HG02623 (cell line): ENCODE measurements around the gene ARL8B.
A peak's percentile ranks its signal among the peaks of the same experiment; 100 is the strongest.

Source experiments
- ATAC-seq: cut with Tn5 transposase; IDR thresholded peaks from one replicate; pipeline ENCODE4 v1.9.1; 2021; ENCODE audit warnings: moderate library complexity; ENCODE audit not compliant: unreplicated experiment

ARL8B gene

GRCh38 chr3:5185093-5185673, 63.1 kb downstream of the ARL8B start:
- ATAC-seq, result no peak

GRCh38 chr3:5186089-5186857, 64.2 kb downstream of the ARL8B start:
- ATAC-seq, result peak; percentile 4

- no peak for ATAC-seq
Observed at GRCh38 chr3:5186858-5187155, 64.7 kb downstream of the ARL8B start.

GRCh38 chr3:5187156-5187919, 65.2 kb downstream of the ARL8B start, which contains the start of gene EDEM1:
EDEM1 (plus strand) TSS chr3:5187707; CDS start chr3:5187806, 99 bp downstream.
- ATAC-seq, result peak; percentile 79

GRCh38 chr3:5187920-5188418, 65.9 kb downstream of the ARL8B start:
- peak; percentile 10 for ATAC-seq

- ATAC-seq, result no peak
Observed at GRCh38 chr3:5188419-5189221, 66.5 kb downstream of the ARL8B start.

- no peak for ATAC-seq
Observed at GRCh38 chr3:5190147-5190791, 68.2 kb downstream of the ARL8B start.

- ATAC-seq, result no peak
Observed at GRCh38 chr3:5191555-5192304, 69.6 kb downstream of the ARL8B start.

- no peak for ATAC-seq
Observed at GRCh38 chr3:5192571-5193365, 70.7 kb downstream of the ARL8B start.

GRCh38 chr3:5194341-5194740, 72.2 kb downstream of the ARL8B start:
- no peak for ATAC-seq

- peak; percentile 31 for ATAC-seq
Observed at GRCh38 chr3:5194801-5195509, 72.9 kb downstream of the ARL8B start.

- ATAC-seq, result no peak
Observed at GRCh38 chr3:5195605-5196004, 73.5 kb downstream of the ARL8B start.

GRCh38 chr3:5197022-5197421, 74.9 kb downstream of the ARL8B start:
- no peak for ATAC-seq

- ATAC-seq, result peak; percentile 74
Observed at GRCh38 chr3:5197470-5198312, 75.6 kb downstream of the ARL8B start.

- ATAC-seq, result no peak
Observed at GRCh38 chr3:5198313-5198677, 76.2 kb downstream of the ARL8B start.

- peak; percentile 35 for ATAC-seq
Observed at GRCh38 chr3:5198986-5199731, 77.1 kb downstream of the ARL8B start.

- ATAC-seq, result no peak
Observed at GRCh38 chr3:5201536-5201935, 79.4 kb downstream of the ARL8B start.
